GM10248 (cell line): ENCODE measurements around the gene BAX.

Experiments
- CTCF ChIA-PET: fragments of 300-600 bp; sonication (Branson Sonifier 250); formaldehyde crosslinking; extraction: SDS; loops from one replicate; lab custom pipeline; 2021; ENCODE audit warnings: antibody characterized with exemption; lab: Yijun Ruan, JAX
- POLR2A ChIA-PET: fragments of 350-650 bp; sonication (Branson Sonifier 250); formaldehyde crosslinking; extraction: SDS; loops from one replicate; lab custom pipeline; 2020; ENCODE audit warnings: antibody characterized with exemption; lab: Yijun Ruan, JAX
- DNase-seq: peaks from one replicate; pipeline ENCODE4 v3.0.0; 2012; ENCODE audit errors: extremely low spot score
- TF ChIP-seq, protein P1 (sequence below): IDR thresholded peaks from 2 replicates; pipeline ENCODE4 v1.5.1; 2012; ENCODE audit warnings: mild to moderate bottlenecking, low read depth; ENCODE audit errors: extremely low read depth, missing control alignments, control extremely low read depth

Gene BAX

DNA sequence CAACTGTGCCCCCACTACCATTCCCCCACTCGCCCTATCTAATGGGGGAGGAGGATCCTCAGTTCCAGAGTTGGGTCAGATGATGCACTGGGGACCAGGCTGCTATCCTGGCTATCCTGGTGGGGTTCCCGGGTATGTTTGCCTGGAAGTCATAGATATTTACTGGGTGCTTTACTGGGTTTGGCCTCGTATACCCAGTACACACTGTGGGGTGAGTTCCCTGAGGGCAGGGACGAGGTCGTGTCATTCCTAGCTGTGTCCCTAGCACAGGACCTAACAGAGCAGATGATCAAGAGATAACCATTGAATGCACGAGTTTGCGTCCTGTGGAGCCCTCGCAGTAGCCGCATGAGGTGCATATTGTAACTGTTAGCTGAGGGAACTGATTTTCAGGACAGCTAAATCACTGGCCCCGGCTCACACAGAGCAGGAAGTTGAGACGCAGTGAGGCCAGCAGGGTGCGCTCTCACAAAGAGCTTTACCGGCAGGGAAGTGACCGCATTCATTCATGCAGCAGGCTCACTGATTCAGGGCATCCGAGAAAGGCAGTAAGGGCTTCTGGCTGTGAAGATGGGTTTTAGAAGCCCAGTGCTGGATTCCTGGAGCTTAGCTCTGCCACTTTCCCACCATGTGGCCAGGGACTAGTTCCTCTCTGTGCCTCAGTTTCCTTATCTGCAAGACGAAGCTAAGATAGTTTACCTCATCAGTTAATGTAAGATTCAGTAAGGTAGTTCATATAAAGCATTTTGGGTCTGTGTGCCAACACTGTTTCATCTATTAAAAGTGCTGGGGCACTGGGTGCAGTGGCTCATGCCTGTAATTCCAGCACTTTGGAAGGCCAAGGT is 45.0 kb downstream of the BAX start:
- CTCF ChIA-PET = interaction anchor here (0.6 to 4.7 kb wide), 35 partner anchors 9 to 226 kb away, joined by 3 to 45 read pairs (median 4); partner anchors contain the start of genes BAX, CGB2, HRC and LHB
- TF ChIP-seq, protein P1, sequence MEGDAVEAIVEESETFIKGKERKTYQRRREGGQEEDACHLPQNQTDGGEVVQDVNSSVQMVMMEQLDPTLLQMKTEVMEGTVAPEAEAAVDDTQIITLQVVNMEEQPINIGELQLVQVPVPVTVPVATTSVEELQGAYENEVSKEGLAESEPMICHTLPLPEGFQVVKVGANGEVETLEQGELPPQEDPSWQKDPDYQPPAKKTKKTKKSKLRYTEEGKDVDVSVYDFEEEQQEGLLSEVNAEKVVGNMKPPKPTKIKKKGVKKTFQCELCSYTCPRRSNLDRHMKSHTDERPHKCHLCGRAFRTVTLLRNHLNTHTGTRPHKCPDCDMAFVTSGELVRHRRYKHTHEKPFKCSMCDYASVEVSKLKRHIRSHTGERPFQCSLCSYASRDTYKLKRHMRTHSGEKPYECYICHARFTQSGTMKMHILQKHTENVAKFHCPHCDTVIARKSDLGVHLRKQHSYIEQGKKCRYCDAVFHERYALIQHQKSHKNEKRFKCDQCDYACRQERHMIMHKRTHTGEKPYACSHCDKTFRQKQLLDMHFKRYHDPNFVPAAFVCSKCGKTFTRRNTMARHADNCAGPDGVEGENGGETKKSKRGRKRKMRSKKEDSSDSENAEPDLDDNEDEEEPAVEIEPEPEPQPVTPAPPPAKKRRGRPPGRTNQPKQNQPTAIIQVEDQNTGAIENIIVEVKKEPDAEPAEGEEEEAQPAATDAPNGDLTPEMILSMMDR = peak; percentile 81
- peak; percentile 54 for DNase-seq
- POLR2A ChIA-PET = interaction anchor here (0.5 to 1.1 kb wide), 3 partner anchors 20 to 127 kb away, joined by 3 to 4 read pairs (median 3); partner anchors contain the start of gene PPP1R15A

DNA sequence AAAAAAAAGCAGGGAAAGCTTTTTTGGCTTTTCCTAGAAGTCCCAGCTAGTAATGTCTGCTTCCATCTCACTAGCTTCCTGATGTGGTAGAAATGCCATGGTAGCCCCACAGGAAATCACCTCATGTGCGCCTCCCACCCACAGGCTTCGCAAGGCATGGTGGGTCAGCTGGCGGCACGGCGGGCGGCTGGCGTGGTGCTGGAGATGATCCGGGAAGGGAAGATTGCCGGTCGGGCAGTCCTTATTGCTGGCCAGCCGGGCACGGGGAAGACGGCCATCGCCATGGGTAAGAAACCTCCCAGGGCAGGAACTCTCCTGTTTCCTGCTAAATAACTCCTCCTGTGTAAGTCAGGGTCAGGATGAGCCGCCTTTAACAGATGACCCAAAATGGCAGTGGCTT is 49.5 kb downstream of the BAX start:
- POLR2A ChIA-PET = interaction anchor here (0.6 to 1.1 kb wide), 3 partner anchors 8 to 10 kb away, joined by 3 to 13 read pairs (median 3); partner anchors contain the start of gene RUVBL2
- CTCF ChIA-PET = interaction anchor here (1.1 to 4.8 kb wide), 3 partner anchors 11 to 221 kb away, joined by 3 to 22 read pairs (median 6); partner anchors contain the start of genes GYS1 and RUVBL2
- DNase-seq = no peak
- TF ChIP-seq, protein P1 = no peak

DNA sequence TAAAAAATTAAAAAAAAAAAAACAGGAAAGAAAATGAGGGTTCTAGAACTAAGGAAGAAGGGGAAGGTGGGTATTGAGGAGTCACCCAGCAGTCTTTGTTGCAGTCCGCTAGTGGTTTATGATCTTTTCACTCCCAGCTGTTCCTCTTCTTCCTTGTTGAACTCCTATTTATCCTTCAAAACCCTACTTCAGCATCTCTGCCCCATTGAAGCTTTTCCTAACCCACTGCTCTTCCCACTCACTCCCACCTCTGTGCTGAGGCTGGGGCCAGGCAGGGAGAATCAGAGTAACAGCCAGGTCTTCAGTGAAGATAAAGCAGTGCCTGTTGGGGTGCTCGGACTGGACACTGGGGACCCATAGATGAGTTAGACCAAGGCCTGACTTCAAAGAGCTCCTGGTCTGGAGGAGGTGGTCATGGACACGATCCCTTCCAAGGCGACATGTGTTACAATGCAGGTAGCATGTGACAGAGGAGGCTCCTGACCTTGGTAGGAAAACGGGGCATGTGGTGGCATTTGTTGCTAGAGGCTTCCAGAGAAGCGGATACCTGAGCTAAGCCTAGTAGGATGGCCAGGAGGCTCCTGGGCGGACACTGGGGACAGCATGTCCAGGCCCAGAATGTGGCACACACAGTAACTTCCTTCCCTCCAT is 50.4 kb downstream of the BAX start:
- ChIA-PET CTCF (interaction anchor here (4.8 kb wide), 1 partner anchor 12 kb away, joined by 22 read pairs; the partner anchor contains the start of genes GYS1 and RUVBL2), POLR2A (interaction anchor here (1.1 kb wide), 1 partner anchor 11 kb away, joined by 13 read pairs; the partner anchor contains the start of gene RUVBL2)
- DNase-seq = no peak
- TF ChIP-seq, protein P1 = no peak

DNA sequence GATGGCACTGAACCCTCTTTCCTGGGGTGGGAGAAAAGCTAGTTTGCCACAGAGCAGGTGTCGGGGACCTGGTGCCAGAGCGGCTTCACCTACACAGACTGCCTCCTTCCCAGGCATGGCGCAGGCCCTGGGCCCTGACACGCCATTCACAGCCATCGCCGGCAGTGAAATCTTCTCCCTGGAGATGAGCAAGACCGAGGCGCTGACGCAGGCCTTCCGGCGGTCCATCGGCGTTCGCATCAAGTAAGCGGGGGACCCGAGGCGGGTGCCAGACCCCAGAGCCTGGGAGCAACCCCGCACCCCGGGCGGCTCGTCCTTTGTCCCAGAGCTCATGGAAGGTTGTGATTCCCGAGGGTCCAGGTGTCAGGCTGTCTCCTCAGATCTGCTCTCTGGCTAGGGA is 52.2 kb downstream of the BAX start:
- TF ChIP-seq, protein P1 = no peak
- ChIA-PET CTCF (interaction anchor here (1.2 to 2.8 kb wide), 2 partner anchors 12 to 14 kb away, joined by 6 to 14 read pairs; partner anchors contain the start of genes GYS1 and RUVBL2), POLR2A (no interaction called here)
- no peak for DNase-seq

DNA sequence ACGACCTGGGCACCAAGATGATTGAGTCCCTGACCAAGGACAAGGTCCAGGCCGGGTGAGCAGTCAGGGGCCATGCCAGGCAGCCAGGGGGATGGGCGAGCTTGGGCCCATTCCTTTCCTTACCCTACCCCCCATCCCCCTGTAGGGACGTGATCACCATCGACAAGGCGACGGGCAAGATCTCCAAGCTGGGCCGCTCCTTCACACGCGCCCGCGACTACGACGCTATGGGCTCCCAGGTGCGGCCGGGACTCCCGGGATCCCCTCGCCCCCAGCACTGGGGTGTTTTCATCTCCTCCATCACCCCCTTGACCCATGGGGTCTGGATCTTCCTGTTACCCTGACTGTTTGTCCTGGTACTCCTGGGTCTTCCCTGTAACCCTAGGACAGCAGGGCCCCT is 55.2 kb downstream of the BAX start:
- TF ChIP-seq, protein P1 = no peak
- ChIA-PET POLR2A (interaction anchor here (0.6 kb wide), 1 partner anchor 1783 kb away, joined by 7 read pairs; no protein-coding TSS in a partner anchor), CTCF (interaction anchor here (0.9 to 3.9 kb wide), 5 partner anchors 9 to 136 kb away, joined by 3 to 45 read pairs (median 11); partner anchors contain the start of genes GYS1 and RUVBL2)
- DNase-seq = no peak

DNA sequence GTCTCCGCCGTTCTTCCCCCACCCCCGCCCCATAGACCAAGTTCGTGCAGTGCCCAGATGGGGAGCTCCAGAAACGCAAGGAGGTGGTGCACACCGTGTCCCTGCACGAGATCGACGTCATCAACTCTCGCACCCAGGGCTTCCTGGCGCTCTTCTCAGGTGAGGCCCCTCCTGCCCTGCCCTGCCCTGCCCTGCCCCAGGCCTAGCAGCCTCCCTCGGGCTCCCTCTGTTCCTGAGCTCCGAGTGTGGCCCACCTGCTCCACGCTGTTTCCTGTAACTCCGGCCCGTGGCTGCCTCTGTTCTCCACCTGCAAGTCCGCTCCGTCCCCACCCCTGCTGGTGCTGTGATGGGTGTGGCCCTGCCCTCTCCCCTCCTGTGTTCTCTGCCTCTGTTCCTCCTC is 55.8 kb downstream of the BAX start:
- ChIA-PET POLR2A (no interaction called here), CTCF (interaction anchor here (0.9 to 3.9 kb wide), 4 partner anchors 12 to 136 kb away, joined by 3 to 45 read pairs (median 7); partner anchors contain the start of genes GYS1 and RUVBL2)
- DNase-seq = no peak
- TF ChIP-seq, protein P1 = no peak
